Astrocyte of the hippocampus (primary cell): ENCODE data around the gene CTSE.

Experiments used
- DNase-seq: peaks from one replicate; pipeline ENCODE4 v3.0.0; 2011; ENCODE audit warnings: low read depth, low spot score

Gene CTSE

DNA sequence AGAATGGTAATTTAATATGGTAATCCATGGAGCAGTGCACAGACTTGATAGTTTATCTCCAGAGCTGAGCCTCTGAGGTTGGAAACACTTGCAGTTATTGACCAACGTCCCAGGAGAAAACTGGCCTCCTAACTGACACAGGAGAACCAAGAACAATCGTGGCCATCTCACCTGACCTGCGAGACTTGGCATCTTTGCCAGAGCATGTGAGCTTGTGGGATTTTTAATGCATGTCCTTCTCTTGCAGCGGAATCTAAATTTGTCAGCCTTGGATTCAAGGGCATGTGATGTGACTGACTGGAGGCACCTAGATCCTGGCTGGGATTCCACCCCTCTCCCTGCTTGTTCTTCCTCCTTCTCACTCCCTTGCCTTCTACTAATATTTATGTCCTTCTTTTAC is 52.6 kb downstream of the CTSE start:
- no peak for DNase-seq

DNA sequence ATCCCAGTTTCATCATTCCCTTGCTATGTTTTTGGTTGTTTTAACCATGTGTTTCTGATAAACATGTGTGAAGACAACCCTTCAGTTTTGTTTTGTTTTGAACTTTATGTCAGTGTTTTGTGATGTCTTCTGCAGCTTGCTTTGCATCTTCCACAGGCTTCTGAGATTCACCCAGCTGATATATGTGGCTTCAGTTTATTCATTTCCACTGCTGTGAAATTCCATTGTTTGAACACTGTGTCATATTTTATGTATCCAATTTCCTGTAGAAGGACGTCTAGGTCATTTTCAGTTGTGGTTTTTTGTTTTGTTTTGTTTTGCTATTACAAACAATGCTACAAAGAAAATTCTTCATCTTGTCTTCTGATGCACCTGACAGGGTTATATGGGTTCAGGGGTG is 53.2 kb downstream of the CTSE start:
- no peak for DNase-seq

DNA sequence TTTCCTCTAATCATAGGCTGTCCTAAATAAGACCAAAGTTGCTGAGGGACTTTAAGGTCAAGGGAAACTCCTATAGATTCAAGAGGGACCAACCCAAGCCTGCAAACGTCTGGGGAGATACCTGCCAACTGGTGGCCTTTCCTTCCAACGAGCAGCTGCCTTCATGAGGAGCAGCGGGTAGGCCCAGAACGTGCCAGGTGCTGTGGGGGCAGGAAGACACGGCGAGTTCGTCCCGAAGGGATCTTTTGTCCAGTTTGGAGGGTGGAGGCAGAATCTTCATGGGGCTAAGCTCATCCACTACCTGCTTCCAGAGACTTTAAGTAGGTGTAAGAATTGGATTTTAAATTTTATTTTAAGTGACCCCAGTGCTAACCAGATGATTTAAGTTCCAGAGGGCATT is 54.5 kb downstream of the CTSE start:
- DNase-seq, result no peak

DNA sequence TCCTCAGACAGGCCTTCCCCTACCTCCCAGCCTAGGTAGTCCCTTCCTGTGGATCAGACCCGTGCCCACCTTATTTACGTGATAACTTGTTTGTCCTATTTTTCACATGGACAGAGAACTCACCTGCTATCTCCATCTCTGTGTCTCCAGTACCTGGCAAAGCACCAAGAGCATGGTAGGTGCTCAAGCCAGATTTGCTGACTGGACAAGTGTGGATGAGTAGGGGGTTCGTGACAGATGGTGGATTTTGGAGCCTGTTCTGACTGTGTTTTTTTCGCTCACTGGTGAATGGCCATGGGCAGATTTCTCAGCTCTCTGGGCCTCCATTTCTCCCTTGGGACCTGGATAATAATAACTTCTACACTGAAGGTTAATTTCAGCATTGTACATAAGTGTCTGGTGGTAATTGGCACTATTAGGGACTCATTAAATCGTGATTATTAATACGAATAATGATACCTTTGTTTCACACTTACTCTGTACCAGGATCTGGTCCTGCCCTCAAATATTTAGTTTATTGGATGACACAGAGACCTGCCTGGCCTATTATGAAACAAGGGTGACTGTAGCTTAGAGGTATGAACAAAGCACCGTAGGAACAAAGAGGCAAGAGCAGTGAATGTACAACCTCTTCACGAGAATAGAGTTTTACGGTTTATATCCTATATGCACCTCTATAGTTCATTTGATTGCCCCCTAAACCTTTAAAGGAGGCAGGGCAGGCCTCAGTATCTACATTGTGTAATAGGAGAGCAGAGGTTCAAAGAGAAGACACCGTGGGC is 56.0 kb downstream of the CTSE start:
- DNase-seq, result no peak

DNA sequence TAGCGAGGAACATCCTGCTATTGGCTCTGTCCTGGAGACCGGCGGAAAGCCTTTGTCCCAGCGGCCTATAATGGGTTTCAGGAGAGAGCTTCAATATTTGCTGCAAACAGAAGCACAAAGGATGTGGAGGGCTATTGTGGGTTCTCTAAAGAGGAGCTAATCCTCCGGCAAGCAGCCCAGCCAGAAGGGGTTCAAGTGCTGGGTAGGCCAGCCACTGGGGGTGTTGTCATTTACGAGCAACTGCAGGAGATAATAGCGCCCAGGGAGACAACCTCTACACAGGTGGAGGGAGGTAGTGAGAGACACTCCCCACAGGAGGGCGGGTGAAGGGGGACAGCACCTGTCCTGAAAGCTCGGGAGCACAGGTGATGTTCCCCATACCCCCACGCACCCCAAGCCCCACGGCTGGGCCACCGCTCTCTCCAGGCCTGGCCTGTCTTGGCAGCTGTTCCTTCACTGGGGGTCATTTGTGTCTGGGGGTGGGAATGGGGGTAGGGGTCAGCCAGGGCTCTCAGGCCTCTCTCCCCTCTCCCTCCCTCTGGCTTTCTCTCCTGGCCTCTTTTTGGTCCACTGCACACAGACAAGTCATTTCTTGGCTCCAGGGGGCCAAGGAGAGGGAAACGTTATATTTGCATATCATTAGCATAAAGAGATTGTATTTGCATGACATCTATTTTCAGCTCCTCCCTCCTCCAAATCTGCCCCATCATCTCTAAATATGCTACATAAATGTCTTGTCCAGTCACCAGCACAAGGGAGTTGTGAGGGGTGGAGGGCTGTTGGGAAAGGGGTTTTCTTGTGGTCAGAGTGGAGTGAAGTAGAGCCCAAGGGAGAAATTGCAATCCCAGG is 58.4 kb downstream of the CTSE start:
- DNase-seq, result peak; percentile 43

DNA sequence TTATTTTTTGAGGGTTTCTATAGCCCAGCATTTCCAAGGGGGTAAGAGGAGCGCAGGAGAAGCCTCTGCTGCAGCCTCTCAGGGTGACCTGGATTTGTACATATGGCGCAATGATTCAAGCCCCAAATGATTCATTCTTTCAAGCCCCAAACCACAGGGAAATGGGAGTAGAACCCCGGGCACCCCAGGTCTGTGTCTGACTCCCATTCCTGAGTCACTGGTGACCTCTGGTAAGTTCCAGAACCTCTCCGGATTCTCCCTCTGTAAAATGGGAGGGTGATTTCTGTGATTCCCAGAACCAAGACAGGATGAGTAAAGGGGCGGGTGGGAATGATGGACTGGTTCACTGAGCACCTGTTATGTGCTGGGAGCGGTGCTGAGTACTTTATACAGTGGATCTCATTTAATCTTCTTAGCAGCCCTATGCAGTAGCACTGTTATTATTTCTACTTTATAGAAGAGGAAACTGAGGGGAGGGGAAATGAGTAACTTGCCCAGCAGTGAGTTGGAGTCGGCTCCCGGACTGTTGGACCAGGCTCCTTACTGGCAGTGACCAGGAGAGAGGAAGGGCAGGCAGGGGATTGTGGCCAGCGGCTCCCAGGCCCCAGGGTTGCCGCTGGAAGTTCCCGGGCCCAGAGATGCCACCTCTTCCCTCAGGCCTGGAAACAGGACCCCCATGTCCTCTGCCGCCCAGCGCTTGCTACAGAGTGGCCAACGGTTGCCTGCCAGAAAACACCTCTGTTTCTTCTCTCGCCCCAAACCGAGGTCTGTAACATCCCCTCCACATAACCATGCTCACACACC is 60.1 kb downstream of the CTSE start:
- DNase-seq, result no peak

DNA sequence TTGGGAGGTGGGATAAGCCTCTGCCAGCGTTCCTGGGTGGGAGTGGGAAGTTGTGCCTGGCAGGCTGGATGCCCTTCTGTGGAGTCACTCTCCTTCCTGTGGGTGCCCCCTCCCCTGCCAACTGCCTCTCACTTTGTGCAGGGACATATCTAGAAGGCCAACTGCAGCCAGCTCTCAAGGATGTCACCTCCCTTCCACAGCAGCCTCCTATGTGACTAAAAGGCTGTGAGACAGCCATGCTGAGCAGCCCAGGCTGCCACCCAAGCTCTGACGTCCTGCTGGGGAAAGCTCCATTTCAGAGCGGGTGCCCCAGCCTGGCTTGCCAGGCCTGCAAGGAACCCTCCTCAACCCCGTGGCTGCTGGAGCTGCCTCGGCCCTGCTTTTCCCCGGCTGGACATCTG is 60.9 kb downstream of the CTSE start:
- no peak for DNase-seq

DNA sequence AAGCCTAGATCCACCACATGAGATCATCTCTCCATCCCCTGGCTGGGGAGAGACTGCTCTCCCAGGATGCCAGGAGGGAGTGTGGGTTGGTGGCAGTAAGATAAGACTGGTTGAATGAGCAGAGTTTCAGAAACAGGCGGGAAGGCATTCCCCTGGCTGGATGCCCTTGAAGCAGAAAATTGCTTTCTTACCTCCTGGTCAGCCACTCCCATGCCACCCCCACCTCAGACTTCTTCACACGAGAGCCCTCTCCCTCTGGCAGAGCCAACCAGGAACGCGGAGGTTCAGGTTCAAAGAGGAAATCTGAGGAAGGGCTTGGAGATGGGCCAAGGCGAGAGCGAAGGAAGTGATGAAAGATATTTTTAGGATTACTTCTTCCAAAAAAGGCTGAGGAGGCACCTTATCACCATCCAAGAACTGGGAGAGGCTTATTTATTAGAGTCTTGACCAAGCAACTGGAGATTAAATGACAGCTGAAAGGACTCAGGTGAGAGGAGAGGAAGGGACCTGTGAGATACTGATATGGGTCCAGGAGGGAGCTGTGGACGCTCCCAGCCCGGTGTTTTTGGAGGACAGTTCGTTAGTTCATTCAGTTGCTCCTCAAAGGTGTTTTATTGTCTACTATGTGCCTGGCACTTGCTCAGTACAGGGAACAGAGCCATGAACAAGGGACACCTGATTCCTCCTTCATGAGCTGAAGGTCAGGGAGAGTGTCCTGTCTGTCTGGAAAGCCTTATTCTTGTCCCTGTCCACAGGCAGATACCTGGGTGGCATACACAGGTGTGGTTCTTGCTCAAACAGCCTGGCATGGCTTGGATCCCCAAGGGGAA is 61.5 kb downstream of the CTSE start:
- peak; percentile 48 for DNase-seq

DNA sequence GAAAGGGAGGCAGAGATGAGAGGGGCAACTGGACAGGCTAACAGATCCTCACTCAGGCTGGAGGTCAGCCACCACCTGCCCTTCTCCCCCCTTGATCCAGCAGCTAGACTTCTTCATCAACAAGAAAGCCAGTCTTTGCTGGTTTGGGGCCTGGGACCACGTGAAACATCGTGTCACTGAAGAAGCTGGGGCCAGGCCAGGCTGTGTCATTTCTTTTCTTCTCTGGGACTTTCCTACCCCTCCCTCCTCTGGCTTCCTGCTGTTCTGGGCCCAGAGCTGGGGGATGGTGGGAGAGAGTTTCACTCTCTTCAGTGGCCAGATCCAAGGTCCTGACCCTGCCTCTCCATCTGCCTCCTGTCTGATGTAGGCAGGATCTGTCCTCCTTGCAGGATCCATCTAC is 62.3 kb downstream of the CTSE start:
- DNase-seq, result no peak

DNA sequence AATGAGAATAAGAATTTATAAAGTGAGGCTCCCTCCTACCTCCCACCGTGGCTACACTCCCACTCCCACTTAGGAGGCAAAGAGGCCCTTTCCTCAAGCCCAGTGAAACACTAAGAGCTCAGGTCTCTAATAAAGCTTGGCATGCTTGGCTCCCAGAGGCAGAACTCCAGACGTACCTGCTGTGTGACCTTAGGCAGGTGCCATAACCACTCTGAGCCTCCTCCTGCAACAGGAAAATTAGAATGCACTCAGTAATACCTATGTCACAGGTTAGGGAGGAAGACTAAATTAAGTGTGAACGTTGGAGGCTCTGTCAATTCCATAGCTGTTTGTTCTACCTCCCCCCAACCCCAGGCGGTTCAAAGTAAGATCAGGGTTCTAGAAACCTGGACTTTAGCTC is 63.9 kb downstream of the CTSE start:
- DNase-seq, result no peak
